Fibroblast of lung (primary cell): ENCODE results near the gene UCK1.
"Not testable (repeated sequence)": the region's sequence is repeated elsewhere in the genome, so short reads cannot be mapped to it uniquely, and the experiment has no call there.

Source experiments
- CTCF ChIP-seq, 2 donors: IDR thresholded peaks in 1 of 2; conservative IDR thresholded peaks in 1 of 2; 1 replicate in 1 of 2; 2 replicates in 1 of 2; pipeline ENCODE4 v1.5.1; 2011 to 2012; ENCODE audit warnings: low read length in 2 of 2, control low read depth in 1 of 2, inconsistent platforms in 1 of 2, low read depth in 1 of 2, mild to moderate bottlenecking in 1 of 2
- EZH2 ChIP-seq: IDR thresholded peaks from 2 replicates; pipeline ENCODE4 v1.5.1; 2012; ENCODE audit warnings: low read length, control low read depth, mild to moderate bottlenecking; ENCODE audit errors: missing control alignments

- not testable (repeated sequence) for TF ChIP-seq CTCF (conservative IDR thresholded peaks at IDR 0.05 in 1 of 2, IDR thresholded peaks at IDR 0.05 in 1 of 2; ENCODE audit: low read depth in 1 of 2, low read length in 2 of 2); EZH2
Observed at GRCh38 chr9:131550465-131550864, 19.4 kb upstream of the UCK1 start.
